HG02759 (cell line): ENCODE data around the gene PALLD.
"Not testable (repeated sequence)": the region's sequence is repeated elsewhere in the genome, so short reads cannot be mapped to it uniquely, and the experiment has no call there.

Experiments
- ATAC-seq: cut with Tn5 transposase; IDR thresholded peaks from one replicate; pipeline ENCODE4 v1.9.1; 2021; ENCODE audit warnings: mild to moderate bottlenecking, moderate library complexity; ENCODE audit not compliant: unreplicated experiment

PALLD gene

DNA sequence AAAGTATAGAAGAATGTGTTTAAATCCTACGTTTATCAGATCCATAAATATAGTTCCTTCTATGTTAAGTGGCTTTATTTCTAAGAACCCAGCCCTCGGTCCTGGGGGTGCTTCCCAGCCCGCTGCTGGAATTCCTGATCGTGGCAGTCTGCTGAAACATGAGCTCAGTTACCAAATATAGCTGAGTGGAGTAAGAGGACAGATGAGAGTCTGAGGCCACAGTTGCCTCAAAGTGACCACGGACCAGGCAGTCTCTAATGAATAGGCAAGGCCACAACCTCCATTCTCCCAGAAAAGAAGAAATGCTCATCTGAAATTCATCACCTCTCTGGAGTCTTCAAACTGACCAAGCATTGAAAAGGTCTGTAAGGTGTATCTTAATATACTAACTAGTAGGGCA lies at the start of gene PALLD:
TSS of gene PALLD (plus strand) at position 219 of the 400 bp plus-strand sequence.
- no peak for ATAC-seq

DNA sequence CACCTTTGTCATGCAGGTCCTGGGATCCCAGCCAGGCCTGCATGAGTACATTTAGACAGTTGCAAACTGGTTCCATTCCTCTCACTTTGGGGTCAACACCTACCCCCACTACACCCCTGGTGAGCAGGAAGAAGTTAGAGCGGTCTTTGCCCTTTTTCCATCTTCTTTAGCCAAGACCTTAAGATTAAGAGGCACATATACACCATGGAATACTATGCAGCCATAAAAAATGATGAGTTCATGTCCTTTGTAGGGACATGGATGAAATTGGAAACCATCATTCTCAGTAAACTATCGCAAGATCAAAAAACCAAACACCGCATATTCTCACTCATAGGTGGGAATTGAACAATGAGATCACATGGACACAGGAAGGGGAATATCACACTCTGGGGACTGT lies 47.8 kb upstream of the PALLD start:
- ATAC-seq, result not testable (repeated sequence)

DNA sequence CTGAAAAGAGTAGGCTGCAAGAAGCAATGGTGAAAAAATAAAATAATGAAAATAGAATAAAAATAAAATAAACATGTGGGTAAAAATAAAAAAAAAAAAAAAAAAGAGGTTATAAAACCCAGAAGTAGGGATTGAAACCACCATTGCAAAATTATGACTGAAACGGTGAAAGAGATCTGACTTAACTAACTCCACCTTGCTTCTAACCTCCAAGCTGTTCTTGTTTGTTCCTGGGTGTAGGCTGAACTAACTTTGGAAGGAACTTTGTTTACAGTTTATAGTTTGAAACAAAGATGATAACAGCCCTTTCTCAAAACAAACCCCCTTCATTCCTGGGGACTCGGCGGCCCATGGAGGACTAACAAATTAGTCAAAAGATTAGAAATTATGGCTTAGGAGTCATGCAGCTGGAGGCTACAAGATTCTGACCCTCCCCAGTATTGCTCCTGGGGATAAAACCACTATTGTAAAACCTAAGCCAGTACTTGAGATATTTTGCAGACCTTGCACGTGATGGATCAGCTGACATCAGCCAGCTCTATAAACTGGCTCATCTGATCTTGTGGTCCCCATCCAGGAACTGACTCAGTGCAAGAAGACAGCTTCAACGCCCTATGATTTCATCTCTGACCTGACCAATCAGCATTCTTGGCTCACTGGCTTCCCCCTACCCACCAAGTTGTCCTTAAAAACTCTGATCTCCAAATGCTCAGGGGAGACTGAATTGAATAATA lies 47.0 kb upstream of the PALLD start:
- no peak for ATAC-seq

- peak; percentile 46 for ATAC-seq
Observed at GRCh38 chr4:168451331-168451730, 45.5 kb upstream of the PALLD start.

- peak; percentile 94 for ATAC-seq
Observed at GRCh38 chr4:168451744-168452390, 45.0 kb upstream of the PALLD start.

- ATAC-seq, result no peak
Observed at GRCh38 chr4:168453146-168453545, 43.7 kb upstream of the PALLD start.

GRCh38 chr4:168458256-168458655 lies 38.6 kb upstream of the PALLD start:
- not testable (repeated sequence) for ATAC-seq

DNA sequence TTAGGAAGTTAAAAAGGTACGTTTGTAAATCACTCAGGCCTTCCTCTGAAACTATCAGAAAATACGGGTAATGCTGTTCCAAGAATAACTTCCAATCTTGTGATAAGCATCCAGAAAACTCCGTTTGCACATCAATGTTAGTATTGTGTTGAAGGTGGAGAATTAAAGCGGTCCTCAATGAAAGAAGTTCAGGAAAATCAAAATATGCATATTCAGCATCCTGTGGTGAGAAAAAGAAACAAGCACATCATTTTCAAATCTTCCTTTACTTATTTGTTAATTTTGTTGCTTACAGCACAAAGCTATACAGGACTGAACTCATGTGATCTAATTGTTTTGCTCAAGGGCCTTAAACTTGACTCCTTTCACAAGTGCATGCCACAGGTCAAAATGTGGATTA lies 35.0 kb upstream of the PALLD start:
- ATAC-seq, result no peak

GRCh38 chr4:168472920-168473319 lies 23.9 kb upstream of the PALLD start:
- ATAC-seq, result no peak

DNA sequence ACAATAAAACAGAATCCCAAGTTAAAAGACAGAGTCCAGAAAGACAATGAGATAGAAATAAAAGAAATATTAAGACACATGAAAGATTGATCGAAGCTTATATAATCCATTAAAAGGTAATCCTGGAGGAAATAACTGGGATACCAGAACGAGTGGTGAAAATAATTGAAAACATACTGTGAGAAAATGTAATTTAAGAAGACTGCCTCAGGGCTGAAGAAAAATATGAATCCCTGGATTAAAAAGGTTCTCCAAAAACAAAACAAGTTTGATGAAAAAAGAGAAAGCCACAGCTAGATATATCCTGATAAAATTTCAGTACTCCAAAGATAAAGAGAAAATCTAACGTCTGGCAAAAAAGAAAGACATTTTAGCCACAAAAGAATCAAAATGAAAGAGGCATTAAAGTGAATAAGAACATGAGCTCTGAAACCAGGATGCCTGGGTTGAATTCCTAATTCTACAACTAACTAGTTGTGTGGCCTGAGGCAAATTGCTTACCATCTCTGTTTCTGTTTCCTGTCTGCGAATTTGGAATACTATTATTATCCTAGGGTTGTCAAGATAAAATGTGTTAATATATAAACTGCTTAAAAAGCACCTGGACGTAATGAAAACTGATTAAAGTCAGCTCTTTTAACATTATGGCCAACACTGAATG lies 22.1 kb upstream of the PALLD start:
- ATAC-seq, result no peak

DNA sequence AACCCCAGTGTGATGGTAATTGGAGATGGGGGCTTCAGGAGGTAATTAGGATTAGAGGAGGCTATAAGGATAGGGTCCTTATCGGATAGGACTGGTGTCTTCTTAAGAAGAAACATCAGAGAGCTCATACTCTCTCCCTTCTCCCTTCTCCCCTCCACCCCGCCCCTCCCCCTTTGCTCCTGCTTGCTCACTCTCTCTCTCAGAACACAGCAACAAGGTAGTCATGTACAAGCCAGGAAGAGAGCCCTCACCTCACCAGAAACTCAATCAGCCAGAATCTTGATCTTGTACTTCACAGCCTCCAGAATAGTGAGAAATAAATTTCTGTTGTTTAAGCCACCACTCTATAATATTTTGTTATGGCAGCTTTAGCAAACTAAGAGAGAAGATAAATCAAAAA lies 21.1 kb upstream of the PALLD start:
- no peak for ATAC-seq

DNA sequence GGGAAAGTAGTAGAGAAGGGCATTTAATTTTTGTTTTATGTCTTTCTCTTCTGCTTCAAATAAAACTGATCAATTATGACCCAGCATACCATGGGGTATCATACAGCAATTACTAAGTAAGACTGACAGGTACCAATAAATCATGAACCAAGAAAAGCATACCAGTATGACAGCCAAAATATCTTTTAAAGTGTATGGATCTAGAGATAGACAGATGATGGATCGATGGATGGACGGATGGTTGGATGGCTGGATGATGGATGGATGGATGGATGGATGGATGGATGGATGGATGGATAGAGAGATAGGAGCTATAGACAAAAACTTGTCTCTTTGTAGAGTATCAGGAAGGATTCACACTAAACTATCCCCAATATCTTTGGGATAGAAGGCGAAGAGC lies 18.0 kb upstream of the PALLD start:
- no peak for ATAC-seq

DNA sequence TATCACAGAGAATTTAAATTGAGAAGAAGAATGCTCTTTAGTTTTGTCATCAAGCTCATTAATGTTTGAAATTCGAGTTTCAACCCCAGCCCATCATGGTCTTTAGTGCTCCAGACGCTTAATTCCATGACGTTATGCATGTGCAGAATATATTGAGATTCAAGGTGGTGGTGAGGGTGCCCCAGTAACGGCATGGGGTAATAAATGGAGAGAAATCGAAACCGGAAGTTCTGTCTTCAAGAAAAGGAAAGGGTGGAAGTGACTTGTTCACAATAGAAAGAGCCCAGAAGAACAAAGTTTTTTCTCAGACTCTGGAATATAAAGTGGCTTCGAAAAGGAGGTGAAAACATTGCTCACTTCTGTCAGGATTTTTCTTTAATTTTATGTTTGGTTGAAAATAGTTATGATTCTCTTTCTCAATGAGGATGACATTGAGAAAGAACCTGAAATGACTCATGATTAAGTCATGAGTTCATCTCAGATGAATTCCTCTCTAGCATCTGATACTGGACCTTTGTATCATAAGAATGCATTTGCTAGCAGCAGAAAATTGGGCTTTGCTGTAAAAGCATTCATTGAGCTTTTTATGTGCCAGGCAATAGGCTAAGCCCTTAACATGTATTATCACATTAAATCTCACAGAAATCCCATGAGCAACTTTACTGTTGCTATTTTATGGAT lies 15.8 kb upstream of the PALLD start:
- peak; percentile 36 for ATAC-seq

GRCh38 chr4:168483811-168484210 lies 13.0 kb upstream of the PALLD start:
- no peak for ATAC-seq

- no peak for ATAC-seq
Observed at GRCh38 chr4:168484626-168485025, 12.2 kb upstream of the PALLD start.

- ATAC-seq, result no peak
Observed at GRCh38 chr4:168485156-168485910, 11.5 kb upstream of the PALLD start.

DNA sequence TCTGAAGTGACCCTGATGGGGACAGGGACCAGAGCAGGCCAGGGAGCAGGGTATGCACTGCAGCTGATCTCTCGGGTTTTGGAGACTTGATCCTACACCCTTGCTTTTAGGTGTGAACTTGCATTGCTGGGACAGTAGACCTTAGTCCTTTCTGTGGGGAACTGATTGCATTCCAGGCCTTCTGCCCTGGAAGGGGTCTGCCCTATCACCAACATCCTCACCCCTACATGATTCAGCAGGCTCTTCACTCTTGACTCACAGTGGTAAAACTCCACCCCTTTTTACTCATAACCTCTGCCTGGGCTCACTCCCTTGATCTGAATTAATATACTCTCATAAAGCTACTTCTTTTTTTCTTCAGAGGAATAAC lies 10.0 kb upstream of the PALLD start:
- ATAC-seq, result no peak

GRCh38 chr4:168487282-168488035 lies 9.4 kb upstream of the PALLD start:
- ATAC-seq, result no peak

DNA sequence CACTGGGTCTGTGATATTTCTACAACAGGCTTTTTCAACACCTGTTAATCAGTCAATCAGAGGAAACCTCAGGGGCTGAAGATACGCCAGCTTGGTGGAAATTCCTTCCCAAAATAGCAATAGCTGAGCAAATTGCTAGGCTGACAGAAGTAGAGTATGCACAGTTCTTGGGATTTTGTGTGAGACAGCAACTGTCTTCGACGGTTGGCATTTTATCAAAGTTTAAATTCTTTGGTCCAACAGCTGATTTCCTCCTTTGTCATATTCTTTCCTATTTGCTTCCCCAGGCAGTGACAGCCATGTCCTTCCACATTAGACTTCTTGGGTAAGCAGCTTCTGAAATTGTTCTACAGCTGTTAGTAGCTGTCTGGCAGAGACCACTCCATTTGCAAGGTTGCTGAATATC lies 8.0 kb upstream of the PALLD start:
- no peak for ATAC-seq

- ATAC-seq, result no peak
Observed at GRCh38 chr4:168489616-168490015, 7.2 kb upstream of the PALLD start.
